Fibroblast of lung (primary cell): Measurements from ENCODE around the gene SYT13. TPM values are rescaled to one million over a fixed set of nuclear protein-coding genes. Genes with fewer than 3 reads are reported as not detected.

Experiments used
- DNase-seq, 2 donors: peaks; one replicate each; pipeline versions ENCODE4 v3.0.0 to v3.0.0-alpha.2; 2010; ENCODE audit warnings: low read depth in 2 of 2
- H2AFZ ChIP-seq: 2 replicates; pipeline ENCODE4 v1.5.1; 2012; ENCODE audit warnings: low read length, control low read depth, inconsistent platforms
- H3K27ac ChIP-seq: 2 replicates; pipeline ENCODE4 v1.5.1; 2011; ENCODE audit warnings: low read length, control low read depth; ENCODE audit not compliant: insufficient read depth
- H3K27me3 ChIP-seq: 2 replicates; pipeline ENCODE4 v1.5.1; 2011; ENCODE audit warnings: mild to moderate bottlenecking, low read length; ENCODE audit not compliant: control insufficient read depth, insufficient read depth
- H3K36me3 ChIP-seq: 2 replicates; pipeline ENCODE4 v1.5.1; 2011; ENCODE audit warnings: low read length; ENCODE audit not compliant: control insufficient read depth, insufficient read depth
- H3K4me1 ChIP-seq: 2 replicates; pipeline ENCODE4 v1.5.1; 2011; ENCODE audit warnings: low read length; ENCODE audit not compliant: control insufficient read depth, insufficient read depth; ENCODE audit errors: extremely low read depth
- H3K4me2 ChIP-seq: 2 replicates; pipeline ENCODE4 v1.5.1; 2011; ENCODE audit warnings: low read length, control low read depth; ENCODE audit not compliant: insufficient read depth; ENCODE audit errors: extremely low read depth
- H3K4me3 ChIP-seq, 4 experiments: fragments of 200-600 bp in 1 of 4; sonication (generic) in 1 of 4; replicated peaks in 1 of 4; 2 replicates each; pipeline ENCODE4 v1.5.1; 2011 to 2016; ENCODE audit warnings: low read length in 4 of 4, low read depth in 3 of 4, mild to moderate bottlenecking in 3 of 4, control low read depth in 2 of 4, inconsistent platforms in 1 of 4, mixed read lengths in 1 of 4; ENCODE audit not compliant: insufficient read depth in 1 of 4; ENCODE audit errors: control extremely low read depth in 1 of 4
- H3K79me2 ChIP-seq: 2 replicates; pipeline ENCODE4 v1.5.1; 2012; ENCODE audit warnings: mild to moderate bottlenecking, low read length, inconsistent platforms; ENCODE audit not compliant: control insufficient read depth, insufficient read depth
- H3K9ac ChIP-seq: 2 replicates; pipeline ENCODE4 v1.5.1; 2011; ENCODE audit warnings: mild to moderate bottlenecking, low read length, control low read depth; ENCODE audit not compliant: insufficient read depth
- H3K9me3 ChIP-seq: 2 replicates; pipeline ENCODE4 v1.5.1; 2012; ENCODE audit warnings: low read depth, low read length; ENCODE audit not compliant: control insufficient read depth, insufficient read depth
- H4K20me1 ChIP-seq: 2 replicates; pipeline ENCODE4 v1.5.1; 2011; ENCODE audit warnings: low read length; ENCODE audit not compliant: control insufficient read depth, insufficient read depth; ENCODE audit errors: extremely low read depth
- EZH2 ChIP-seq: IDR thresholded peaks from 2 replicates; pipeline ENCODE4 v1.5.1; 2012; ENCODE audit warnings: low read length, control low read depth, mild to moderate bottlenecking; ENCODE audit errors: missing control alignments
- polyA plus RNA-seq, 2 donors: library from polyadenylated mRNA; depleted of rRNA in 1 of 2; stranded (reverse) in 1 of 2; unstranded in 1 of 2; fragments of >200 nt; gene quantifications; 2 replicates each; pipeline ENCODE4 v1.2.1, GENCODE V29; 2011 to 2012; ENCODE audit warnings: missing spikeins in 1 of 2
- total RNA-seq: library from RNA; depleted of rRNA; stranded (reverse); fragments of >200 nt; gene quantifications from 2 replicates; pipeline ENCODE4 v1.2.1, GENCODE V29; 2014
- TF ChIP-seq, protein P1 (sequence below), 2 donors: IDR thresholded peaks in 1 of 2; conservative IDR thresholded peaks in 1 of 2; 1 replicate in 1 of 2; 2 replicates in 1 of 2; pipeline ENCODE4 v1.5.1; 2011 to 2012; ENCODE audit warnings: low read length in 2 of 2, control low read depth in 1 of 2, inconsistent platforms in 1 of 2, low read depth in 1 of 2, mild to moderate bottlenecking in 1 of 2

The SYT13 gene
- total and polyA plus RNA-seq, 2 donors (not counting 1 experiment from before 2014, with no cell fraction given): not detected

DNA sequence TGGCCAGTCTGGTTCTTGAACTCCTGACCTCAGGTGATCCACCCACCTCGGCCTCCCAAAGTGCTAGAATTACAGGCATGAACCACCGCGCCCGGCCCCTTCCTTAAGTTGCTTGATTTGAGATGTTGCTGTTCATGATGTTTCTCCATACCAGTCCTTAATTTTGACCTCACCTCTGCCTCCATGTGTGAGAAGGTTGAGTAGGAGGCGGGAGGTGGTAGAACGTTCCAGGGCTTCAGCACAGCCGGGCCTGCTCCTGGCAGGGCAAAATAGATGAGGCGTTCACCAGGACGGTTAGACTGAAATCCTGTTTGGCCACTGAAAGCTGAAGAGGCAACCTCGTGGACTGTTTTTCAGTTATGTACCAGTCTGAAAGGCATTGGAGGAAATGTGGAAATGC lies 48.3 kb upstream of the SYT13 start:
- TF ChIP-seq EZH2: no peak
- TF ChIP-seq, protein P1, sequence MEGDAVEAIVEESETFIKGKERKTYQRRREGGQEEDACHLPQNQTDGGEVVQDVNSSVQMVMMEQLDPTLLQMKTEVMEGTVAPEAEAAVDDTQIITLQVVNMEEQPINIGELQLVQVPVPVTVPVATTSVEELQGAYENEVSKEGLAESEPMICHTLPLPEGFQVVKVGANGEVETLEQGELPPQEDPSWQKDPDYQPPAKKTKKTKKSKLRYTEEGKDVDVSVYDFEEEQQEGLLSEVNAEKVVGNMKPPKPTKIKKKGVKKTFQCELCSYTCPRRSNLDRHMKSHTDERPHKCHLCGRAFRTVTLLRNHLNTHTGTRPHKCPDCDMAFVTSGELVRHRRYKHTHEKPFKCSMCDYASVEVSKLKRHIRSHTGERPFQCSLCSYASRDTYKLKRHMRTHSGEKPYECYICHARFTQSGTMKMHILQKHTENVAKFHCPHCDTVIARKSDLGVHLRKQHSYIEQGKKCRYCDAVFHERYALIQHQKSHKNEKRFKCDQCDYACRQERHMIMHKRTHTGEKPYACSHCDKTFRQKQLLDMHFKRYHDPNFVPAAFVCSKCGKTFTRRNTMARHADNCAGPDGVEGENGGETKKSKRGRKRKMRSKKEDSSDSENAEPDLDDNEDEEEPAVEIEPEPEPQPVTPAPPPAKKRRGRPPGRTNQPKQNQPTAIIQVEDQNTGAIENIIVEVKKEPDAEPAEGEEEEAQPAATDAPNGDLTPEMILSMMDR (conservative IDR thresholded peaks at IDR 0.05 in 1 of 2, IDR thresholded peaks at IDR 0.05 in 1 of 2; ENCODE audit: low read depth in 1 of 2, low read length in 2 of 2): no peak
- no peaks in the 10 kb centered on the region for H3K9me3 ChIP-seq
- no peak overlapping the region for H3K27ac ChIP-seq
- H3K4me3 ChIP-seq: no peak overlapping the region
- H3K4me2 ChIP-seq: no peak overlapping the region
- H4K20me1 ChIP-seq: no peaks in the 10 kb centered on the region
- H3K9ac ChIP-seq: no peak overlapping the region
- no peaks in the 10 kb centered on the region for H3K79me2 ChIP-seq
- peaks cover 2% of the 10 kb centered on the region for H3K27me3 ChIP-seq
- no peak overlapping the region for H2AFZ ChIP-seq
- H3K36me3 ChIP-seq: no peaks in the 10 kb centered on the region
- DNase-seq: no peak
- H3K4me1 ChIP-seq: peaks cover 5% of the 10 kb centered on the region

DNA sequence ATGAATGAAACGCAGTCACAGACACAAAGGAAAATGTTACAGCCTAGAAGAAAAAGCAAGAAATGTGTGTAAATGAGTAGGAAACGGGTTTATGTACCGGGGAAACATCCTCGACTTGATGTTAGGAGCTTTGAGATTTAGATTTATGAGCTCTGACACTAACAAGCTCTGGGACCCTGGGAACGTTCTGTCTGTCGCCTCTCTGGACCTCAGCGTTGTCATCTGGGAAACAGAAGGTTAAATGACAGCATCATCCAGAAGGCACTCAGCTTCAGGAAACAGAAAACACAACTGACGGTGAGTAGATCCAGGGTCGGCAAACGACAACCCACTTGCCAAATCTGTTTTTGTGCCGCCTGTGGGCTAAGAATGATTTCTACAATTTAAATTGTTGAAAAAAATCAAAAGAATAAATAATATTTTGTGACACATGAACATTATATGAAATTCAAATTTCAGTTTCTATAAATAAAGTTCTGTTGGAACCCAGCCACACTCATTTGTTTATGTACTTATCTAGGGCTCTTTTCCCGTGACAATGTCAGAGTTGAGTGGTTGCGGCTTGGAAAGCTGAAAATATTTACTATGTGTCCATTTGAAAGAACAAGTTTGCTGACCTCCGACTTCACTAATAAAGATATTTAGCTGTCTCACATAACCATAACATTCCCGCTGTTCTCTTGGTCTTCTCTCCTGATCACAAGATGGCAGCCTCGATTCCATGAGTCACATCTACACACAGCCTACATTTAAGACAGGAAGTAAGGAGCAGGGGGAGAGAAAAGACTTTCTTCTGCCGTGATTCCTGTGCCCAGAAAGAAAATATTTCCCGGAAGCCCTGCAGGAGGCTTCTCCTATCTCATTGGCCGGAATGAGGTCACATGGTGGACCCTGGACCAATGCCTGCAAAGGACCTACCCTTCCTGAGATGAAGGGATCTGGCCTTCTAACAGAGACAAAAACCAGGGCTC lies 47.1 kb upstream of the SYT13 start:
- Histone ChIP-seq H3K36me3 (no peaks in the 10 kb centered on the region), H4K20me1 (no peaks in the 10 kb centered on the region), H3K9me3 (no peaks in the 10 kb centered on the region), H3K4me1 (peaks cover 5% of the 10 kb centered on the region), H3K4me3 (peak overlapping the region in 3 of 4 experiments; percentile 12 to 38 (median 19)), H3K4me2 (peak overlapping the region; percentile 78), H3K9ac (no peak overlapping the region), H3K79me2 (no peaks in the 10 kb centered on the region), H2AFZ (peak overlapping the region; percentile 77), H3K27ac (no peak overlapping the region), H3K27me3 (peaks cover 2% of the 10 kb centered on the region)
- peak; percentile 24 to 85 for DNase-seq
- TF ChIP-seq, protein P1 (conservative IDR thresholded peaks at IDR 0.05 in 1 of 2, IDR thresholded peaks at IDR 0.05 in 1 of 2; ENCODE audit: low read depth in 1 of 2, low read length in 2 of 2): no peak
- no peak for TF ChIP-seq EZH2

DNA sequence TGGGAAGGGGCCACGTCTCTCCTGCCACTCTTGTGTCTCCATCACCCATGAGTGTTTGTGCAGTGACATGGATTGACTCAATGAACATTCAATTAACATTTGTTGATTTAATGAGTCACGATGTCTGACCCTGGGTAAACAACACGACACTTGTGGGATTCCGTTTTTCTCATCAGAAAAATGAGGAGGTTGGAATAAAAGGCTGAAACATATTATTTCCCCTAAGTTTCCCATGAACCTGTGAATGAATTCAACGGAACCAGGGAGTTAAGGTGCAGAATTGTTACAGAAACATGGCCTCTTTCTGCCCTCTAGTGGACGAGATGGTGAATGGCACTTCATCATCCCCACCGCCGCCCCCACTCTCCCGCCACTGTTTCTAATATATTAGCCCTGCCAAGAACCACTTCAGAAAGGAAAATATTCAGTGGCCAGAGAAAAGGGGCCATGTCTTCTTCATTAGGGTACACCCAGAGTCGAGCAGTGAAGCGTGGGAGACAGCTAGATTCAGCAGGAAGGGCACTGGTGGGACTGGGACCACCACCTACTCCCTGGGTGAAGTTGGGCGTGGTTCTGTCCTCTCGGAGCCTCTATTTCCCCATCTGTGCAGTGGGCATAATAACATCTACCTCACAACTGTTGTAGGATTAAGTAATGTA lies 46.3 kb upstream of the SYT13 start:
- Histone ChIP-seq H3K4me3 (peak overlapping the region in 1 of 4 experiments; percentile 19), H3K36me3 (no peaks in the 10 kb centered on the region), H3K27ac (no peak overlapping the region), H3K27me3 (peaks cover 2% of the 10 kb centered on the region), H3K9ac (no peak overlapping the region), H2AFZ (peak overlapping the region; percentile 77), H3K9me3 (no peaks in the 10 kb centered on the region), H3K4me1 (peaks cover 5% of the 10 kb centered on the region), H3K4me2 (peak overlapping the region; percentile 78), H3K79me2 (no peaks in the 10 kb centered on the region), H4K20me1 (no peaks in the 10 kb centered on the region)
- DNase-seq: peak; percentile 13 to 49
- TF ChIP-seq EZH2: no peak
- TF ChIP-seq, protein P1 (conservative IDR thresholded peaks at IDR 0.05 in 1 of 2, IDR thresholded peaks at IDR 0.05 in 1 of 2; ENCODE audit: low read depth in 1 of 2, low read length in 2 of 2): peak; percentile 41 to 64
